Right atrium auricular region (tissue), 2 donors: Measurements from ENCODE around the gene CD300LF. TPM values are rescaled to one million over a fixed set of nuclear protein-coding genes. Genes with fewer than 3 reads are reported as not detected.

ENCODE experiments used
- DNase-seq: peaks from one replicate; pipeline ENCODE4 v3.0.0-alpha.2; 2019; ENCODE audit warnings: low spot score
- H3K27ac ChIP-seq, 2 donors: fragments of 200-600 bp; sonication (generic); 1 replicate in 1 of 2; 2 replicates in 1 of 2; pipeline ENCODE4 v1.5.1; 2016 to 2019
- H3K27me3 ChIP-seq, 2 donors: fragments of 200-600 bp; sonication (generic); one replicate each; pipeline versions ENCODE4 v1.5.1 to v1.6.0; 2017 to 2019
- H3K36me3 ChIP-seq: fragments of 200-600 bp; sonication (generic); one replicate; pipeline ENCODE4 v1.5.1; 2016
- H3K4me1 ChIP-seq, 2 donors: fragments of 200-600 bp; sonication (generic); one replicate each; pipeline versions ENCODE4 v1.5.1 to v1.6.0; 2017 to 2019
- H3K4me3 ChIP-seq, 2 donors: fragments of 200-600 bp; sonication (generic); 1 replicate in 1 of 2; 2 replicates in 1 of 2; pipeline ENCODE4 v1.5.1; 2017 to 2019; ENCODE audit warnings: mild to moderate bottlenecking in 1 of 2, moderate library complexity in 1 of 2
- H3K9me3 ChIP-seq, 2 donors: fragments of 200-600 bp; sonication (generic); one replicate each; pipeline ENCODE4 v1.5.1; 2019
- CTCF ChIP-seq, 2 donors: fragments of 200-600 bp; sonication (generic); IDR thresholded peaks; one replicate each; pipeline ENCODE4 v1.5.1; 2019; ENCODE audit warnings: antibody characterized with exemption in 2 of 2
- total RNA-seq, 2 donors: library from RNA; depleted of rRNA; stranded (reverse); fragments of >200 nt; gene quantifications; one replicate each; pipeline ENCODE4 v1.1.0, GENCODE V29; 2016

The CD300LF gene
- total RNA-seq, 2 donors from 2014 or later, result 0.71 TPM; not detected in 1

- DNase-seq, result no peak
- Histone ChIP-seq H3K36me3 (no peaks in the 10 kb centered on the region), H3K27me3 (peaks cover 4 to 19% of the 10 kb centered on the region in 2 donors)
Measured at GRCh38 chr17:74733365-74734122, 20.8 kb upstream of the CD300LF start.

GRCh38 chr17:74732042-74732867 lies 19.5 kb upstream of the CD300LF start:
- Histone ChIP-seq H3K27ac (no peak overlapping the region), H3K9me3 (no peaks in the 10 kb centered on the region), H3K4me3 (no peak overlapping the region), H3K4me1 (peaks cover 0 to 11% of the 10 kb centered on the region in 2 donors), H3K36me3 (no peaks in the 10 kb centered on the region), H3K27me3 (peaks cover 0 to 8% of the 10 kb centered on the region in 2 donors)
- no peak for DNase-seq
- no peak for TF ChIP-seq CTCF (IDR thresholded peaks at IDR 0.05)

More at GRCh38 chr17:74733365-74734122, 20.8 kb upstream of the CD300LF start:
- Histone ChIP-seq H3K4me3 (no peak overlapping the region), H3K27ac (no peak overlapping the region), H3K4me1 (peaks cover 0 to 24% of the 10 kb centered on the region in 2 donors), H3K9me3 (no peaks in the 10 kb centered on the region)
- TF ChIP-seq CTCF (IDR thresholded peaks at IDR 0.05), result no peak

GRCh38 chr17:74731347-74731605 lies 18.6 kb upstream of the CD300LF start:
- H3K27ac ChIP-seq, result no peak overlapping the region
- no peak for TF ChIP-seq CTCF (IDR thresholded peaks at IDR 0.05)
- no peak overlapping the region for H3K4me3 ChIP-seq
- no peaks in the 10 kb centered on the region for H3K27me3 ChIP-seq
- no peak for DNase-seq
- H3K9me3 ChIP-seq, result no peaks in the 10 kb centered on the region
- no peaks in the 10 kb centered on the region for H3K36me3 ChIP-seq
- peaks cover 0 to 1% of the 10 kb centered on the region in 2 donors for H3K4me1 ChIP-seq

GRCh38 chr17:74730491-74731346 lies 18.0 kb upstream of the CD300LF start:
- TF ChIP-seq CTCF (IDR thresholded peaks at IDR 0.05), result no peak
- H3K4me3 ChIP-seq, result no peak overlapping the region
- H3K36me3 ChIP-seq, result no peaks in the 10 kb centered on the region
- H3K27ac ChIP-seq, result no peak overlapping the region
- no peaks in the 10 kb centered on the region for H3K4me1 ChIP-seq
- H3K9me3 ChIP-seq, result no peaks in the 10 kb centered on the region
- H3K27me3 ChIP-seq, result no peaks in the 10 kb centered on the region
- DNase-seq, result no peak

GRCh38 chr17:74729866-74730265 lies 17.1 kb upstream of the CD300LF start:
- TF ChIP-seq CTCF (IDR thresholded peaks at IDR 0.05), result no peak
- no peak overlapping the region for H3K27ac ChIP-seq
- no peaks in the 10 kb centered on the region for H3K4me1 ChIP-seq
- no peaks in the 10 kb centered on the region for H3K9me3 ChIP-seq
- H3K27me3 ChIP-seq, result no peaks in the 10 kb centered on the region
- no peak for DNase-seq
- H3K36me3 ChIP-seq, result no peaks in the 10 kb centered on the region
- H3K4me3 ChIP-seq, result no peak overlapping the region
